Endothelial cell (in vitro differentiated cells): Measurements from ENCODE around the gene CCDC85C. TPM values are rescaled to one million over a fixed set of nuclear protein-coding genes. Genes with fewer than 3 reads are reported as not detected.

Source experiments
- DNase-seq: peaks from one replicate; pipeline ENCODE4 v3.0.0; 2021; ENCODE audit warnings: low spot score
- H3K27ac Mint-ChIP-seq: one replicate; pipeline ENCODE4 v1.8.0; 2021; ENCODE audit warnings: mixed read lengths, inconsistent platforms; ENCODE audit not compliant: unreplicated experiment
- H3K27me3 Mint-ChIP-seq: one replicate; pipeline ENCODE4 v1.8.0; 2021; ENCODE audit warnings: mild to moderate bottlenecking, moderate library complexity, mixed read lengths, inconsistent platforms; ENCODE audit not compliant: unreplicated experiment
- H3K36me3 Mint-ChIP-seq: one replicate; pipeline ENCODE4 v1.8.0; 2021; ENCODE audit warnings: mild to moderate bottlenecking, low read depth, mixed read lengths, inconsistent platforms; ENCODE audit not compliant: unreplicated experiment
- H3K4me1 Mint-ChIP-seq: one replicate; pipeline ENCODE4 v1.8.0; 2021; ENCODE audit warnings: mild to moderate bottlenecking, mixed read lengths, inconsistent platforms; ENCODE audit not compliant: unreplicated experiment
- H3K4me3 Mint-ChIP-seq: one replicate; pipeline ENCODE4 v1.8.0; 2021; ENCODE audit warnings: mild to moderate bottlenecking, mixed read lengths, inconsistent platforms; ENCODE audit not compliant: unreplicated experiment
- H3K9me3 Mint-ChIP-seq: one replicate; pipeline ENCODE4 v1.8.0; 2021; ENCODE audit warnings: mixed read lengths, inconsistent platforms; ENCODE audit not compliant: unreplicated experiment
- CTCF ChIP-seq: fragments of 200-600 bp; sonication (generic); IDR thresholded peaks from one replicate; pipeline ENCODE4 v1.5.0; 2021; ENCODE audit warnings: antibody characterized with exemption; ENCODE audit not compliant: unreplicated experiment
- total RNA-seq: library from RNA; stranded (reverse); fragmentation: NEBNext Ultra II Directional; extraction: Animal tissue kit (Norgen Biotek cat#: 25700); gene quantifications from one replicate; pipeline ENCODE4 v1.2.1, GENCODE V29; 2021; ENCODE audit not compliant: unreplicated experiment

Gene CCDC85C
- total RNA-seq, 1 donor from 2014 or later, result 42.1 TPM

GRCh38 chr14:99512571-99513182 is 91.3 kb downstream of the CCDC85C start:
- Mint-ChIP-seq H3K4me3 (no peak overlapping the region), H3K27ac (no peak overlapping the region), H3K36me3 (peaks cover 28% of the 10 kb centered on the region), H3K4me1 (no peaks in the 10 kb centered on the region), H3K27me3 (peaks cover 24% of the 10 kb centered on the region), H3K9me3 (no peaks in the 10 kb centered on the region)
- TF ChIP-seq CTCF, result no peak
- no peak for DNase-seq

GRCh38 chr14:99512110-99512449 is 91.9 kb downstream of the CCDC85C start:
- Mint-ChIP-seq H3K4me3 (no peak overlapping the region), H3K9me3 (no peaks in the 10 kb centered on the region), H3K36me3 (peaks cover 34% of the 10 kb centered on the region), H3K27me3 (peaks cover 27% of the 10 kb centered on the region), H3K27ac (no peak overlapping the region), H3K4me1 (no peaks in the 10 kb centered on the region)
- DNase-seq, result no peak
- TF ChIP-seq CTCF, result no peak

GRCh38 chr14:99511421-99512109 is 92.4 kb downstream of the CCDC85C start:
- Mint-ChIP-seq H3K9me3 (no peaks in the 10 kb centered on the region), H3K4me1 (no peaks in the 10 kb centered on the region), H3K36me3 (peaks cover 39% of the 10 kb centered on the region), H3K4me3 (no peak overlapping the region), H3K27ac (no peak overlapping the region), H3K27me3 (peaks cover 31% of the 10 kb centered on the region)
- no peak for TF ChIP-seq CTCF
- DNase-seq, result no peak

- Mint-ChIP-seq H3K4me1 (no peaks in the 10 kb centered on the region), H3K27ac (no peak overlapping the region), H3K36me3 (peaks cover 46% of the 10 kb centered on the region), H3K4me3 (no peak overlapping the region), H3K27me3 (peaks cover 26% of the 10 kb centered on the region), H3K9me3 (no peaks in the 10 kb centered on the region)
- DNase-seq, result no peak
- no peak for TF ChIP-seq CTCF
Observed at GRCh38 chr14:99510556-99511139, 93.4 kb downstream of the CCDC85C start.
